Thoracic aorta (tissue), 2 donors: Measurements from ENCODE around the gene TMEM54. TPM values are rescaled to one million over a fixed set of nuclear protein-coding genes. Genes with fewer than 3 reads are reported as not detected.

ENCODE experiments used
- ATAC-seq: fragments of 150-250 bp; one replicate; pipeline ENCODE4 v1.8.0; 2017; ENCODE audit warnings: low read depth; ENCODE audit not compliant: insufficient number of reproducible peaks, low FRiP score
- DNase-seq: peaks from one replicate; pipeline ENCODE4 v3.0.0-alpha.2; 2020; ENCODE audit warnings: low spot score
- H3K27ac ChIP-seq, 2 donors: fragments of 200-600 bp; sonication (generic); 1 replicate in 1 of 2; 2 replicates in 1 of 2; pipeline ENCODE4 v1.5.1; 2016; ENCODE audit warnings: mild to moderate bottlenecking in 2 of 2, moderate library complexity in 2 of 2
- H3K27me3 ChIP-seq: fragments of 200-600 bp; sonication (generic); replicated peaks from 2 replicates; pipeline ENCODE4 v1.6.0; 2016; ENCODE audit warnings: mild to moderate bottlenecking; ENCODE audit not compliant: insufficient read depth
- H3K36me3 ChIP-seq: fragments of 200-600 bp; sonication (generic); one replicate; pipeline ENCODE4 v1.5.1; 2016
- H3K4me1 ChIP-seq, 2 donors: fragments of 200-600 bp; sonication (generic); 1 replicate in 1 of 2; 2 replicates in 1 of 2; pipeline versions ENCODE4 v1.5.1 to v1.6.0; 2016; ENCODE audit warnings: low read depth in 2 of 2, mild to moderate bottlenecking in 1 of 2; ENCODE audit not compliant: control insufficient read depth in 1 of 2
- H3K4me3 ChIP-seq: fragments of 200-600 bp; sonication (generic); 2 replicates; pipeline ENCODE4 v1.5.1; 2016; ENCODE audit warnings: mild to moderate bottlenecking
- H3K9me3 ChIP-seq: fragments of 200-600 bp; sonication (generic); 2 replicates; pipeline ENCODE4 v1.5.1; 2016
- total RNA-seq, 2 donors: library from RNA; depleted of rRNA; stranded (reverse); fragments of >200 nt; gene quantifications; one replicate each; pipeline versions ENCODE4 v1.1.0 to v1.2.3, GENCODE V29; 2016
- TF ChIP-seq, protein P1 (sequence below): fragments of 200-600 bp; sonication (generic); IDR thresholded peaks from one replicate; pipeline ENCODE4 v1.5.1; 2019; ENCODE audit warnings: antibody characterized with exemption

Gene TMEM54
- total RNA-seq, 2 donors from 2014 or later: 28.1 to 56.6 TPM

GRCh38 chr1:32889731-32890278 is 11.4 kb downstream of the TMEM54 start:
- H3K27me3 ChIP-seq: peaks cover 6% of the 10 kb centered on the region
- no peaks in the 10 kb centered on the region for H3K36me3 ChIP-seq
- H3K4me1 ChIP-seq: peaks cover 4 to 21% of the 10 kb centered on the region in 2 donors
- no peaks in the 10 kb centered on the region for H3K9me3 ChIP-seq
- no peak overlapping the region for H3K27ac ChIP-seq
- no peak overlapping the region for H3K4me3 ChIP-seq
- ATAC-seq (no peak), DNase-seq (no peak)
- TF ChIP-seq, protein P1, sequence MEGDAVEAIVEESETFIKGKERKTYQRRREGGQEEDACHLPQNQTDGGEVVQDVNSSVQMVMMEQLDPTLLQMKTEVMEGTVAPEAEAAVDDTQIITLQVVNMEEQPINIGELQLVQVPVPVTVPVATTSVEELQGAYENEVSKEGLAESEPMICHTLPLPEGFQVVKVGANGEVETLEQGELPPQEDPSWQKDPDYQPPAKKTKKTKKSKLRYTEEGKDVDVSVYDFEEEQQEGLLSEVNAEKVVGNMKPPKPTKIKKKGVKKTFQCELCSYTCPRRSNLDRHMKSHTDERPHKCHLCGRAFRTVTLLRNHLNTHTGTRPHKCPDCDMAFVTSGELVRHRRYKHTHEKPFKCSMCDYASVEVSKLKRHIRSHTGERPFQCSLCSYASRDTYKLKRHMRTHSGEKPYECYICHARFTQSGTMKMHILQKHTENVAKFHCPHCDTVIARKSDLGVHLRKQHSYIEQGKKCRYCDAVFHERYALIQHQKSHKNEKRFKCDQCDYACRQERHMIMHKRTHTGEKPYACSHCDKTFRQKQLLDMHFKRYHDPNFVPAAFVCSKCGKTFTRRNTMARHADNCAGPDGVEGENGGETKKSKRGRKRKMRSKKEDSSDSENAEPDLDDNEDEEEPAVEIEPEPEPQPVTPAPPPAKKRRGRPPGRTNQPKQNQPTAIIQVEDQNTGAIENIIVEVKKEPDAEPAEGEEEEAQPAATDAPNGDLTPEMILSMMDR: no peak

- DNase-seq (no peak), ATAC-seq (no peak)
- Histone ChIP-seq H3K4me3 (no peak overlapping the region), H3K27me3 (peaks cover 6% of the 10 kb centered on the region), H3K27ac (no peak overlapping the region), H3K4me1 (peaks cover 4 to 19% of the 10 kb centered on the region in 2 donors), H3K9me3 (no peaks in the 10 kb centered on the region), H3K36me3 (no peaks in the 10 kb centered on the region)
- TF ChIP-seq, protein P1: no peak
Measured at GRCh38 chr1:32888677-32889420, 12.3 kb downstream of the TMEM54 start.

GRCh38 chr1:32888134-32888533 is 13.1 kb downstream of the TMEM54 start:
- peaks cover 6% of the 10 kb centered on the region for H3K27me3 ChIP-seq
- no peak overlapping the region for H3K27ac ChIP-seq
- no peak for ATAC-seq
- TF ChIP-seq, protein P1: no peak
- no peak overlapping the region for H3K4me3 ChIP-seq
- no peaks in the 10 kb centered on the region for H3K9me3 ChIP-seq
- no peak for DNase-seq
- H3K36me3 ChIP-seq: no peaks in the 10 kb centered on the region
- peaks cover 4 to 12% of the 10 kb centered on the region in 2 donors for H3K4me1 ChIP-seq

DNA sequence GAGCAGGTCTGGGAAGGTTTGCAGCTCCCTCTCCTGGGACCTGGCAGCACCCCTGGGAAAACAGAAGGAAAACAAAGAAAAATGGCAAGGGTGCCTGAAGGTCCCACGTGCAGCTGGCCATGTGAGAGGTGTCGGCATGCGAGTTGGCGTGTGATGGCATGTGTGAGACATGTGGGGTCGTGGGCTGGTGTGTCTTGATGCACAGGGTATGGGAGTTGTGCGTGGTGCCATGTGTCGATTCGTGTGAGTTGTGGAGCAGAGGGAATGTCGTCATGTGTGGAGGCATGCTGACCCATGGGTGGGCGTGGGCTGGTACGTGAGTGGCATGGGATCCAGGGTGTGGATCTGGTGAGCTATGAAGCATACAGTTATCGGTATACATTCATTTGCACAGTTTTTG is 13.6 kb downstream of the TMEM54 start:
- TF ChIP-seq, protein P1: no peak
- Histone ChIP-seq H3K27me3 (peaks cover 6% of the 10 kb centered on the region), H3K4me3 (no peak overlapping the region), H3K27ac (no peak overlapping the region), H3K9me3 (no peaks in the 10 kb centered on the region), H3K36me3 (no peaks in the 10 kb centered on the region), H3K4me1 (peaks cover 4 to 6% of the 10 kb centered on the region in 2 donors)
- no peak for DNase-seq
- ATAC-seq: no peak

- Histone ChIP-seq H3K27ac (no peak overlapping the region), H3K4me1 (peaks cover 7 to 13% of the 10 kb centered on the region in 2 donors), H3K4me3 (no peak overlapping the region), H3K27me3 (peaks cover 6% of the 10 kb centered on the region), H3K36me3 (no peaks in the 10 kb centered on the region), H3K9me3 (no peaks in the 10 kb centered on the region)
- TF ChIP-seq, protein P1: no peak
- ATAC-seq: no peak
- no peak for DNase-seq
Measured at GRCh38 chr1:32886828-32887414, 14.3 kb downstream of the TMEM54 start.
